NCI-H2107 (cell line): ENCODE data around the gene GLYATL1B.
A peak's percentile ranks its signal among the peaks of the same experiment; 100 is the strongest.
"Not testable (repeated sequence)": the region's sequence is repeated elsewhere in the genome, so short reads cannot be mapped to it uniquely, and the experiment has no call there.

ENCODE experiments used
- DNase-seq: peaks from one replicate; lab custom pipeline; 2025; lab: John Stamatoyannopoulos, UW

GLYATL1B gene

GRCh38 chr11:59095972-59096575 lies 10.0 kb downstream of the GLYATL1B start:
- not testable (repeated sequence) for DNase-seq

DNA sequence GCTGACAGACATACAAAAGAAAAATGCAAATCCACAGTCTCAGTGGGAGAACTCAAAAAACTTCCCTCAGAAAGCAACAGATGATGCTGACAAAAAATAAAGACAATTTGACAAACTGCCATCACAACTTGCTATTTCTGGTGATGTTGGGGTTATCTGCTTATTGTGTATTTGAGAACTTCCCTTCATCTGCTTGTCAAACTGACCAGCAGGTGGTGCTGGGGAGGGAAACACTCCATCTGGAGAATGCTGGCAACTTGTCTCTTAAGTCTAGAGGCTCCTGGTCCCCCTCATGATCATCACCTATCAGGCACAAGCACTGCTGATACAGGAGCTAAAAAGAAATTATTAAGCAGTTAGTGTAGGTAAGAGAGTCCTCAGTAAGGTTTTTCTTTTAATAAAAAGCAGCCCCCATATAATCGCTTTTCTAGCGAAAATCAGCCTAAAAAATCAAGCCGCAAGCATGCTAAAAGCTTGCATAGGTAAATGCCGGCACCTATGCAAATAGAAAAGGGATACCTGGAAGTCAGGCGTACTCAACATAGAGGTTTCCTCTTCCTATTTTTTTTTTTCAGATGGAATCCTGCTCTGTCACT lies 11.1 kb downstream of the GLYATL1B start:
- DNase-seq = no peak

DNA sequence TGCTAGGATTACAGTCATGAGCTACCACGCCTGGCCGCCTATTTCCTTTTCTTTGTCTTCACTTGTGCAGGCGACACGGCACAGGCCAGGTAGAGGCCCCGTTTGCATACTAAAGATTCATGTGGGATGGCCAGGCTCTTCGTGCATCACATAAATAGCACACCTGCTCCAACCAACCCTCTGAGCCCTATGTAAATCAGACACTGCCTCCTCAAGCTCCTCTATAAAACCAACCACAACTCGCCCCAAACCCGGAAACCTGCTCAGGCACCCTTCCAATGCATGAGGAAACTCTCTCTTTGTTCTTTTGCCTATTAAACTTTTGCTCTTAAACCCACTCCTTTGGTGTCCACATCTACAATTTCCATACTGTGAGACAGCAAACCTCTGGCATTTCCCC lies 11.8 kb downstream of the GLYATL1B start:
- not testable (repeated sequence) for DNase-seq

GRCh38 chr11:59102259-59102765 lies 16.2 kb downstream of the GLYATL1B start:
- DNase-seq = no peak

DNA sequence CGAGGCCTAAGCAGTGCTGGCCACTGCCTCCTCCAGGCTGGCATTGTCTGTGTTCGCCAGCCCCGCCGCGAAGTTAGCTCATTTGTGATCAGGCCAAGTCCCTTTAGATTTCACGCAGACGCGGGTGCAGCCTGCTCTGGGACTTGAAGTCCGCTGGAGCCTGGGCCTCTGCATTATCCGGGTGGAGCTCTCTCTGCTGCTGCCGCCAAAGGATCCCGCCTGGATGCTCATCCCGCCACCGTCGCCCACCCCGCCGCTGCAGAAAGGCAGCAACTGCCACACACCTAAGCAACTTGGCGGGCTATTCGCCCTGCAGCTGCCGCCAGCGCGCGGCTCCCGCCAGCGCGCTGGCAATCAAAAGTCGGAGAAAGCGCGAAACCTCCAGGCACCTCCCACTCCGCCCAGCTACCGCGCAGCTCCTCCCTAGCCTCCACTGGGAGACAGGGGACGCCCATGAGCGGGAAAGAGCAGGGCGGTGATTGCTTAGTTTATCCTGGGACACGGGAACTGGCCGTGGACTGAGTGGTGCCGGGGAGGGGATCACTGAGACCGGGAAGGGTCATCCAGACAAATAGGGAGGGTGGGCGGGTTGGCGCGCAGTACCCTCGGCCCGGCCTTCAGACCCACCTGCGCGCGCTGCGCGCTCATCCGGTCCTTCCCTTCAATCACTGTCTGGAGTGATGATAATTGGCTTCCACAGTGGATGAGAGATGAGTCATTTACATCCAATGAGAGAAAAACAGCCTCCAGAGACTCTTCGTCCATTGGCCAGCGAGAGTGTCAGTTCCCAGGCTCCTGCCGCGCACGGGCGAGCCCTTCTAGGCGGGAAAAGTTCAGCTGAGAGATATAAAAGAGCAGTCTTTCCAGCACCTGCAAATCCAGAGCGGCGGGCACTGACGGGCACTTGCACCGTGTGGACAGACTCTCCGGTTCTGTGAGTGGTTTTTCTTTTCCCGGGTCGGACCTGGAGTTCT lies 20.5 kb downstream of the GLYATL1B start, which contains the start of gene FAM111B:
TSS of gene FAM111B (plus strand) at position 875 of the 974 bp plus-strand sequence. CDS start 2,389 bp downstream, outside the sequence.
- DNase-seq = peak; percentile 79

GRCh38 chr11:59107721-59108120 lies 21.6 kb downstream of the GLYATL1B start:
- DNase-seq = not testable (repeated sequence)

- no peak for DNase-seq
Measured at GRCh38 chr11:59112494-59112893, 26.4 kb downstream of the GLYATL1B start.

- no peak for DNase-seq
Measured at GRCh38 chr11:59114344-59114743, 28.2 kb downstream of the GLYATL1B start.

- no peak for DNase-seq
Measured at GRCh38 chr11:59115553-59115952, 29.4 kb downstream of the GLYATL1B start.

- no peak for DNase-seq
Measured at GRCh38 chr11:59117774-59118173, 31.7 kb downstream of the GLYATL1B start.

- no peak for DNase-seq
Measured at GRCh38 chr11:59119826-59120225, 33.7 kb downstream of the GLYATL1B start.

GRCh38 chr11:59135648-59136461 lies 49.7 kb downstream of the GLYATL1B start:
- peak; percentile 48 for DNase-seq

GRCh38 chr11:59136551-59136950 lies 50.4 kb downstream of the GLYATL1B start:
- not testable (repeated sequence) for DNase-seq

DNA sequence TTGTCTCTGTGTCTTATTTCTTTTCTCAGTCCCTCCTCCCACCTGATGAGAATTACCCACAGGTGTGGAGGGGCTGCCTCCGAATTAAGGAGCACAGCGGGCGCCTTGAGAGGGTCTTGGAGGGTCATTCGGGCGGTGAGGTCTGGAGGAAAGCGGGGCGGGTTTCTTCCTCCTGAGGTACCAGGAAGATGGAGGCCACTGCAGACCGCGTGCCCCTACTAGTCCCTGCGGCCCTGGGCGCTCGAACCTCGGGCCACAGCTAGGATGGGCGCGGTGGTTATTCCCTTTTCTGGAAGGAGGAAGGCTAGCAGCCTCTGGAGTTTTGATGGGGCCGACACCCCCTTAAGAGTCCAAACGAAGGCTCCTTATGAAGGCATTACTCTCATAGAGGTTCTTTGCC lies 51.1 kb downstream of the GLYATL1B start:
- DNase-seq = no peak

DNA sequence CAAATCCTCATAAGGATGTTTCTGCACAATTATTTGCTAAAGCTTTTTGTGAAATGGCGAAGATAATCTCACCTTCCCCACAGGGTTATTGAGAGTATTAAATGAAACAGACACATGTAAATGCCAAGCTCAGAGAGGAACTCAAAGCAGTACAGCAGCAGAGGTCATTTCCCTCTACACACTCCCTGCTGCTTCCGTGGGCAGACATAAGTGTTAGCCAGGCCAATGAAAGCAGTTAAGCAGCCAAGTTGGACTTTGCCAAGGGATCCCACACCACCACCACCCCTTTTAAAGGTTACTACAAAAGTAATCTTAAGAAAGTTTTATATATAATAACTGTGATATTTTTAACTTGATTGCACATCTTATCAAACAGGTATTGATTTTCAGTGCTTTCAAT lies 52.5 kb downstream of the GLYATL1B start:
- DNase-seq = no peak

DNA sequence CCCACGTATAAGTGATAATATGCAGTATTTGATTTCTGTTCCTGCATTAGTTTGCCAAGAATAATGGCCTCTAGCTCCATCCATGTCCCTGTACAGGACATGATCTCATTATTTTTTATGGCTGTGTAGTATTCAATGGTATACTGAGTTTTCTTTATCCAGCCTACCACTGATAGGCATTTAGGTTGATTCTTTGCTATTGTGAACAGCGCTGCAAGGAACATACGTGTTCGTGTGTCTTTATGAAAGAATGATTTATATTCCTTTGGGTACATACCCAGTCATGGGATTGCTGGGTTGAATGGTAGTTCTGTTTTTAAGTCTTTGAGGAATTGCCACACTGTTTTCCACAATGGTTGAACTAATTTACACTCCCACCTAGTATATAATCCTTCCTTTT lies 55.1 kb downstream of the GLYATL1B start:
- DNase-seq = no peak

DNA sequence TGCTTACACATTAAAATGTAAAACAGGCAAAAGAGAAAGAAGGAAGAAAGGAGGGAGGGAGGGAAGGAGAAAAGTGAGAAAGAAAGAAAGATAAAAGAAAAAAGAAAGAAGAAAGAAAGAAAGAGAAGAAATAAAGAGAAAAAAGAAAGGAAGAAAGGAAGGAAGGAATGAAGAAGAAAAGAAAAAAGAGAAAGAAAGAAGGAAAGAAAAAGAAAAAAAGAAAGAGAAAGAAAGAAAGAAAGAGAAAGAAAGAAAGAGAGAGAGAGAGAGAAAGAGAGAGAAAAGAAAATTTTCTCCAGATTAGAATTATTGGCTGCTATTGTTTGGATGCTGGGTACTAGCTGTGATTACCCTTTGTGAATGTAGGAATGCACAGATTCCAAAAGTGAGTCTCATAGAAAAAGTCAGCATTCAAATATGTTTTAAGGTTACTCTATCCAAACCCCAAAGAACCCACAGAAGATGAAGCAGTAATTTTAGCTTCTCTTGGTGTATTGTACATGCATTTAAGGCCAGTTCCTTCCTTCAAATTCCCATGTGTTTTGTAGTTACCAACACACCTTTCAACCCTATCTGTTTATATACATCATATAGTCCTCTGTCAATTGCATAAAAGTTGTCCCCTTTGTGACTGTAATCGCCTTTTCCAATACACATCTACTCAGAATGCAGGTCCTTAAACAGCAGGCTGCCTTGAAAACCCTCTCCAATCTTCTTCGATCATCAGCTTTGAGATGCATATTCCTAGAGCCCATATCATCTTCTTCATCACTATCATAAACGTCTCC lies 55.8 kb downstream of the GLYATL1B start:
- DNase-seq = no peak

DNA sequence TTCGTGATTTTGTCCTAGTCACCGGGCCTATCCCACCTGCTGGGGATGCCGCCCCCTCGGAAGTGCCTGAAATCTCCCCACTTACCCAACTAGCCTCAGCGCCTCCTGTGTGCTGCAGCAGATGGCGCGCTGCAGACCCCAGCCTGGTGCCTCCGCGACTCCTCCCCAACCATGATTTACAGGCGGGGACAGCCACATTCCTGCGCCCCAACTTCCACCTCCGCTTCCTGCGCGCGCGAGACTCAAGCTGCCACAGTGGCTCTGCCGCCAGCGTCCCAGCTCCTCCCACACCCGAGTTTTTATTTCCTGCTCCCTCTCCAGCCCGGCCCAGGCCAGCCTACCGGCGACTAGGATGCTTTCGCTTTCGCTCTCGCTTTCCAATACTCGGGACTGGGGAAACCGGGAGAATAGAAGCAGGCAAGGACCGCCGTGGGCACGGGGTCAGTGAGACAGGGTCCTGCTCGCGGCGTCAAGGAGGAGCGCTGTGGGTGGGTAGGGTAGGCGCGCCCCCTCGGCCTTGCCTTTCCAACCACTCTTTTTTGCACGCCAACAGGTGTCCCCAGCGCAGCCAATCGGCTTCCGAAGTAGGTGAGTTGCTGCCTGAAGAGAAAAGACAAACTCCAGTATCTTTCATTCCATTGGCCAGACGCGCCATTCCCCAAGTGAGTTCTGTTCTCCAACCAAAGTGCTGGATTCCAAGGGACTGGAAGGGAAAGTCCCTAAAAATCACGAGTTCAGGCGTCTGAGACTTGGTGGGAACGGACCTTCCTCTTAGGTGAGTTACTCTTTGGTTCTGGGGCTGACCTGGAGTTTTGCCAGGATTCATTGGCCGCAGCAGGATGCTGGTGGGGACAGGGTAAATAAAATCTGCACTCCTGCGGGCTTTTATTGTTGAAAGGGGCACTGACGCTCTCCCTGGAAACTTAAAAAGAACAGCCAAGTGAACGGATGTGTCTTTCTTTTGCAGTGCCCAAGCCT lies 56.7 kb downstream of the GLYATL1B start, which contains the start of gene FAM111A:
TSS of gene FAM111A (plus strand) at position 327 of the 978 bp plus-strand sequence. CDS start 6,017 bp downstream, outside the sequence.
- DNase-seq = peak; percentile 71

- DNase-seq = no peak
Measured at GRCh38 chr11:59144096-59144495, 58.0 kb downstream of the GLYATL1B start.
